Measurements from ENCODE around the gene RPRM. TPM values are rescaled to one million over a fixed set of nuclear protein-coding genes. Genes with fewer than 3 reads are reported as not detected.
A peak's percentile ranks its signal among the peaks of the same experiment; 100 is the strongest.

The RPRM gene
- total RNA-seq, 2 donors from 2014 or later, result not detected

- H3K9me3 ChIP-seq, result no peaks in the 10 kb centered on the region
- H3K4me3 ChIP-seq, result no peak overlapping the region
- no peaks in the 10 kb centered on the region for H3K36me3 ChIP-seq
- ATAC-seq (ENCODE audit: insufficient number of reproducible peaks, low FRiP score, low read depth) (no peak), DNase-seq (ENCODE audit: low spot score) (no peak)
- H3K27me3 ChIP-seq (replicated peaks; ENCODE audit: insufficient read depth), result no peaks in the 10 kb centered on the region
- no peak overlapping the region for H3K27ac ChIP-seq
- TF ChIP-seq, protein P1, sequence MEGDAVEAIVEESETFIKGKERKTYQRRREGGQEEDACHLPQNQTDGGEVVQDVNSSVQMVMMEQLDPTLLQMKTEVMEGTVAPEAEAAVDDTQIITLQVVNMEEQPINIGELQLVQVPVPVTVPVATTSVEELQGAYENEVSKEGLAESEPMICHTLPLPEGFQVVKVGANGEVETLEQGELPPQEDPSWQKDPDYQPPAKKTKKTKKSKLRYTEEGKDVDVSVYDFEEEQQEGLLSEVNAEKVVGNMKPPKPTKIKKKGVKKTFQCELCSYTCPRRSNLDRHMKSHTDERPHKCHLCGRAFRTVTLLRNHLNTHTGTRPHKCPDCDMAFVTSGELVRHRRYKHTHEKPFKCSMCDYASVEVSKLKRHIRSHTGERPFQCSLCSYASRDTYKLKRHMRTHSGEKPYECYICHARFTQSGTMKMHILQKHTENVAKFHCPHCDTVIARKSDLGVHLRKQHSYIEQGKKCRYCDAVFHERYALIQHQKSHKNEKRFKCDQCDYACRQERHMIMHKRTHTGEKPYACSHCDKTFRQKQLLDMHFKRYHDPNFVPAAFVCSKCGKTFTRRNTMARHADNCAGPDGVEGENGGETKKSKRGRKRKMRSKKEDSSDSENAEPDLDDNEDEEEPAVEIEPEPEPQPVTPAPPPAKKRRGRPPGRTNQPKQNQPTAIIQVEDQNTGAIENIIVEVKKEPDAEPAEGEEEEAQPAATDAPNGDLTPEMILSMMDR (IDR thresholded peaks at IDR 0.05), result no peak
- H3K4me1 ChIP-seq (ENCODE audit: control insufficient read depth in 1 of 2, low read depth in 2 of 2), result peaks cover 11 to 24% of the 10 kb centered on the region in 2 donors
These were observed 1.0 kb upstream of the RPRM start for GRCh38 chr2:153479573-153479972.

DNA sequence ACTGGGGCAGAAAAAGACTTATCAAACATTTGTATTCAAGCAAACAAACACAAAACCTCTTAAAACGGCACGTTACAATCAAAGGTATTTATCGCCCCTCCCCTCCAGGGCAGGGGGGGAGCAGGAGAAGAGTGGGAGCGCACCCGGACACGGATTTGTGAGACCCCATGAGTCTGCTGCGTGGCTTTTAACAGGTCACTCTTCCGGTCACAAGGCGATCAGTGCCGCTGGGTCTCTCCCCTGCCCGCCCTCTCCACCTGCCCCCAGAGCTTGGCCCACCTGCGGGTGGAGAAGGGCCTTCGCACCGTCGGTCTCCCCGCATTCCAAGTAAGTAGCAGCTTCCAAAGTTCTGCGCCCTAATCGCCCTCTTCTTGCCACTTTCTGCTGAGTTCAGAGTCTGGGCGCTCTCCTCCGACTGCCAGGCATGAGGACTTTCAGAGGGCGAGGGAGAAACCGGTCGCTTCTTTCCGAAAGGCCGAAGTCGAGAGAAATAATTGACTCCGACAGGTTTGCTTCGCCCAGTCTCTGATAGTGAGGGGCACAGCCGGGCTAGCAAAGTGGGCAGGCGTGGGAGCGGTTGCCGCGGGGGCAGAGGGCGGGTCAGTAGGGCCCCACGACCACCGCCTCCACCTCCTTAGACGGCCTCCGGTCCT, 800 bp downstream of the RPRM start:
- DNase-seq (ENCODE audit: low spot score), result no peak

DNA sequence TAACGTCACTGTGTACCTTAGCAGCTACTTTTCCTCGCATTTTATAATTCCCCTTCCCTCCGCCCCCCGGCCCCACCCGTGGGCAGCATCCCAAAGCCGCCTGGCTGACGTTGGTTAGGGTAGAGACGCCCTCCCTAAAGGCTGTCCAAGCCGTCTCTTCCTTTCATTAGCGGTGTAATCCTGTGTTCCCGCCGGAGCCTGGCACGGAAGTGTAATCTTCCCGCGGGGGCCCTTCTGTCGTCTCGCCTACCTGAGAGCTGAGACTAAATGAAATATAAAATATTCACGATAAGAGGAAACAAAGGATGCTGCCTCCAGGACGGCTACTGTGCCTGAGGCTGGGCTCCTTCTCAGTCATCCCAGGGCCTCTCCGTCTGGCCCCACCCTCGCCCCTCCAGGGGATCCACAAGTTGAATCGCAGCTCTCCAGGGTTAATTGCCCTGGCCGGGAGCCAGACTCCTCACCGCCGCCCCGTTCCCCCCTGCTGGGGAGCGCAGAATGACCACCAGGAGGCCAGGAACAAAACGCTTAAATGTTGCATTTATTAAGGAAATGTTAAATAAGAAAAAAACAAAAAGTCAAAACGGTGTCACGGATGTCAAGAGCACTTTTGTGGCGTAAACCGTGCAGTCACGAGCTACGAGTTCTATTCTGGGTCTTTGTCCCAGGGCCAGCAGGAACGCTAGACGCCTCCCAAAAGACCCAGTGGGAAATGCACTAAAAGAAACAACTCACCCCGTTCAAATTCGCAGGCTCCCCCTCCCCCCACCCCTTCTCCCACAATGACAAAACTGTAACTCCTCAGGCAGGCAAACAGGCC, 1.5 kb downstream of the RPRM start:
- no peaks in the 10 kb centered on the region for H3K36me3 ChIP-seq
- H3K4me3 ChIP-seq, result peak overlapping the region; percentile 71
- H3K4me1 ChIP-seq (ENCODE audit: control insufficient read depth in 1 of 2, low read depth in 2 of 2), result peaks cover 11 to 24% of the 10 kb centered on the region in 2 donors
- H3K27ac ChIP-seq, result no peak overlapping the region
- TF ChIP-seq, protein P1 (IDR thresholded peaks at IDR 0.05), result no peak
- DNase-seq (ENCODE audit: low spot score) (no peak), ATAC-seq (ENCODE audit: insufficient number of reproducible peaks, low FRiP score, low read depth) (no peak)
- no peaks in the 10 kb centered on the region for H3K27me3 ChIP-seq (replicated peaks; ENCODE audit: insufficient read depth)
- H3K9me3 ChIP-seq, result no peaks in the 10 kb centered on the region

More for the DNA sequence above, 800 bp downstream of the RPRM start:
- Histone ChIP-seq H3K9me3 (no peaks in the 10 kb centered on the region), H3K4me1 (ENCODE audit: control insufficient read depth in 1 of 2, low read depth in 2 of 2) (peaks cover 11 to 24% of the 10 kb centered on the region in 2 donors), H3K36me3 (no peaks in the 10 kb centered on the region), H3K27me3 (replicated peaks; ENCODE audit: insufficient read depth) (no peaks in the 10 kb centered on the region), H3K4me3 (peak overlapping the region; percentile 71), H3K27ac (no peak overlapping the region)
- no peak for ATAC-seq (ENCODE audit: insufficient number of reproducible peaks, low FRiP score, low read depth)
- TF ChIP-seq, protein P1 (IDR thresholded peaks at IDR 0.05), result no peak

GRCh38 chr2:153476491-153476815, 2.1 kb downstream of the RPRM start:
- DNase-seq (ENCODE audit: low spot score), result no peak
- TF ChIP-seq, protein P1 (IDR thresholded peaks at IDR 0.05), result no peak
- no peak for ATAC-seq (ENCODE audit: insufficient number of reproducible peaks, low FRiP score, low read depth)
- H3K27ac ChIP-seq, result no peak overlapping the region
- peaks cover 11 to 24% of the 10 kb centered on the region in 2 donors for H3K4me1 ChIP-seq (ENCODE audit: control insufficient read depth in 1 of 2, low read depth in 2 of 2)
- H3K36me3 ChIP-seq, result no peaks in the 10 kb centered on the region
- H3K27me3 ChIP-seq (replicated peaks; ENCODE audit: insufficient read depth), result no peaks in the 10 kb centered on the region
- no peaks in the 10 kb centered on the region for H3K9me3 ChIP-seq
- H3K4me3 ChIP-seq, result peak overlapping the region; percentile 71

- ATAC-seq (ENCODE audit: insufficient number of reproducible peaks, low FRiP score, low read depth), result no peak
These were observed 3.6 kb downstream of the RPRM start for GRCh38 chr2:153474876-153475435.

More at GRCh38 chr2:153474876-153475435, 3.6 kb downstream of the RPRM start:
- Histone ChIP-seq H3K36me3 (no peaks in the 10 kb centered on the region), H3K27me3 (replicated peaks; ENCODE audit: insufficient read depth) (no peaks in the 10 kb centered on the region), H3K27ac (no peak overlapping the region), H3K9me3 (no peaks in the 10 kb centered on the region), H3K4me3 (no peak overlapping the region), H3K4me1 (ENCODE audit: control insufficient read depth in 1 of 2, low read depth in 2 of 2) (peaks cover 11 to 24% of the 10 kb centered on the region in 2 donors)
- DNase-seq (ENCODE audit: low spot score), result no peak
- TF ChIP-seq, protein P1 (IDR thresholded peaks at IDR 0.05), result no peak

All from thoracic aorta (tissue), 2 donors.